Epithelial cell of esophagus (primary cell): Measurements from ENCODE around the gene RGS3.

Experiments used
- DNase-seq: peaks from one replicate; pipeline ENCODE4 v3.0.0; 2010; ENCODE audit warnings: low read depth
- H3K4me3 ChIP-seq: 2 replicates; pipeline ENCODE4 v1.5.1; 2011; ENCODE audit warnings: mild to moderate bottlenecking, low read length, control low read depth
- TF ChIP-seq, protein P1 (sequence below): IDR thresholded peaks from 2 replicates; pipeline ENCODE4 v1.5.1; 2011; ENCODE audit warnings: low read depth, mild to moderate bottlenecking, low read length, control low read depth, inconsistent platforms; ENCODE audit not compliant: insufficient read depth; ENCODE audit errors: missing control alignments

RGS3 gene

DNA sequence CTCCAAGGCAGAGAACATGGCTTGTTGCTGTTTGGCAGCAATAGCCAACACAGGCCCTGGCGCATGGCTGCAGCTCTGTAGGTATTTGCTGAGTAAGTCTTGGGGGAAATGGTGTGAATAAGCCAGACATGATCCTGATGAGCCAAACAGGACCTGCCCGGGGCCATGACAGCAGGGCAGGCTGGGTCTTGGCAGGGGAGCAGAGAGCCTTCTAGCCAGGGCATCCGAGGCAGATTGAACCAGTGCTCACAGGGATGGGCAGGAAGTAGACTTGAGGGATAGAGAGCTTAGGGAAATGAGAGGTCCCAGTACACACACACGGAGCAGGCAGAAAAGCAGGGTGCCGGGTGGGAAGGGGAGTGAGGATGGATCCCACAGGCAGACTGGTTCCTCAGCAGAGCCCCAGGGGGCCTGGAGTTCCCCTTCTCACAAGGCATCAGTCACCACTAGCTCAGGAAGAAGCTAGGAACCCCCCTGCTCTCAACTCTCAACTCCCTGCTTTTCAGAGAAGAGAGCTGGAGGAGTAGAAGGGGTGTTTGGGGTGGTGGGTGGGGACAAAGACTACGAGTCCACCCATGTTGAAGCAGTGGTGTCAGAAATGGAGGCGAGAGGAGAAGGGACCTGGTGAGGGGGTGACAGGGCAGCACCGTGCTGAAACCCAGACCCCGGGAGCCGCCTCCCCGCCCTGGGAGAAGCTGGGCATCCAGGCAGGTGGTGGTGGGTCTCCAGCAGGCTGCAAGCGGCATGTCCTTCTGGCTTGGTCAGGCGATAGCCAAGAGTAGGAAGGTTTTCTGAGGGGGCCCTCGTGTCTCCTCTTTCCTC is 111.1 kb downstream of the RGS3 start:
- DNase-seq, result peak; percentile 93
- TF ChIP-seq, protein P1, sequence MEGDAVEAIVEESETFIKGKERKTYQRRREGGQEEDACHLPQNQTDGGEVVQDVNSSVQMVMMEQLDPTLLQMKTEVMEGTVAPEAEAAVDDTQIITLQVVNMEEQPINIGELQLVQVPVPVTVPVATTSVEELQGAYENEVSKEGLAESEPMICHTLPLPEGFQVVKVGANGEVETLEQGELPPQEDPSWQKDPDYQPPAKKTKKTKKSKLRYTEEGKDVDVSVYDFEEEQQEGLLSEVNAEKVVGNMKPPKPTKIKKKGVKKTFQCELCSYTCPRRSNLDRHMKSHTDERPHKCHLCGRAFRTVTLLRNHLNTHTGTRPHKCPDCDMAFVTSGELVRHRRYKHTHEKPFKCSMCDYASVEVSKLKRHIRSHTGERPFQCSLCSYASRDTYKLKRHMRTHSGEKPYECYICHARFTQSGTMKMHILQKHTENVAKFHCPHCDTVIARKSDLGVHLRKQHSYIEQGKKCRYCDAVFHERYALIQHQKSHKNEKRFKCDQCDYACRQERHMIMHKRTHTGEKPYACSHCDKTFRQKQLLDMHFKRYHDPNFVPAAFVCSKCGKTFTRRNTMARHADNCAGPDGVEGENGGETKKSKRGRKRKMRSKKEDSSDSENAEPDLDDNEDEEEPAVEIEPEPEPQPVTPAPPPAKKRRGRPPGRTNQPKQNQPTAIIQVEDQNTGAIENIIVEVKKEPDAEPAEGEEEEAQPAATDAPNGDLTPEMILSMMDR, result no peak
- no peak overlapping the region for H3K4me3 ChIP-seq

DNA sequence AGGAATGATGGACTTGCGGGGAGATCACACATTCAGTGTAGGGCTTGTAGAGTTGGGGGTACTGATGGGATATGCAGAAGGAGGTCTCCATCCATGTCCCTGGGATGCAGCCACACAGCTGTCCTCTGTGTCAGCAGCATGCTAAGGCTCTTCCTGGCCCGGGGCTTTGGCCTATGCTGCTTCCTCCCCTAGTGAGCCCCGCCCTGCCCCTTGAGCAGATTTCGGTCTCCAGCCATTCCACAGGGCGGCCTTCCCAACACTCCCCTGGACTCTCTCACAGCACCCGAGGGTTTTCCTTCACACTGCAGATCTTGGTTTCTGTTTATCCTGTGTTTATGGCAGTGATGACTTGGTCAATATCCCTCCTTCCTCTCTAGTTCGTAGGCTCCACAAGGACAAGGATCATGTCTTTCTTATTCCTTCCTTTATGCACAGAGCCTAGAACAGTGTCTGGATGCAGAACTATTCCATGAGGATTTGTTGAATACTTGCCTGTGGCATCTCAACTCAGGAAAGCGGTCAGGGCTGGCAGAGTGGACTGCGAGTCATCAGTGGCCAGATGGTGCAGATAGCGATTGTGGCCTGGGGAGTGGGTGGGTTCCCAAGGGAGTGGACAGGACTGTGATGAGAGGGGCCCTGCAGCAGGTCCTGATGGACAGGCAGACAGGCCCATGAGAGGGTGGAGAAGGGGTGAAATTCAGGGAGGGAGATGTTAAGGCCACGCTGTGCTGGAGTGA is 114.2 kb downstream of the RGS3 start:
- no peak overlapping the region for H3K4me3 ChIP-seq
- no peak for DNase-seq
- TF ChIP-seq, protein P1, result no peak

DNA sequence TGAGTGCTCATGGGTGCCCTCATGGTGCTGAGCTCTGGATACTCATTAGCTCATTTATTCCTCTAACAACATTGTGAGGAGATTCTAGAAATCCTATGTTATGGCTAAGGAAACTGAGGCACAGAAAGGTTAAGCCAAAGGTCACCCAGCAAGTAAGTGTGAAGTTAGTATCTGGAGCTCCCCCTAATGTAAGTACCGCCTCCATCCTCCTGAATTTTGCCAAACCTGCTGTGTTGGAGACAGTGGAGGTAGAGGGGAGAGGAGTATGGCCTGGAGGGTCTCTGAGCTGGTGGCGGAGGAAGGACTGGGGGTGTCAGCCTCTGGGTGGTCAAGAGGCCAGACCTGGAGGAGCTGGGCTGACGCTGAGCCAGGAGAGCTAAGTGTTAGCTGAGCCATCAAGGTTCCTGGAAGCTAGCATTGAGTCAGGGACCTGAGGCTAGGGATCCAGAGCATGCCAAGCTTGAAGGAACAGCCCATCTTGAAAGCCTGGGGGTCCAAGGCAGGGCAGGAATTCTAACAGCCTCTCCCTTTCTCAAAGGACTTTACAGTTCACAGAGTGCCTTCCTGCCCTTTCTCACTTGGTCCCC is 114.8 kb downstream of the RGS3 start:
- peak; percentile 50 for DNase-seq
- TF ChIP-seq, protein P1, result no peak
- no peak overlapping the region for H3K4me3 ChIP-seq

DNA sequence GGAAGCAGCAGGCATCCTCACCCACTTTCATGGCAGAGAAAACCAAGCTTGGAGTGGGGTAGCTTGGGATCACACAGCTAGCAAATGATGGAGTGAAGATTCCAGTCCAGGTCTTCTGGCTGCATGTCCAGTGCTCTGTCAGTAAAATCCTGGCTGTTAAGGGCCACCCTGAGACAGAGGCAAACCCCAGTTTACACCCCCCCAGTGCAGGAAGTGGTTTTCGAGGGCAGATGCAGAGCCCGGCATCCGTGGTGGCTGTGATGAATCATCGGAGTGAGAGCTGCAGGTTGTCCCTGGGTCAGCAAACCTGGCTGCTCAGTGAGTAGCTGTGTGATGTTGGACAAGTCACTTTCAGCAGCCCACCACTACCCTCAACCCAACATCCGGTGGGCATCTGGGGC is 115.4 kb downstream of the RGS3 start:
- H3K4me3 ChIP-seq, result no peak overlapping the region
- DNase-seq, result peak; percentile 82
- TF ChIP-seq, protein P1, result no peak

DNA sequence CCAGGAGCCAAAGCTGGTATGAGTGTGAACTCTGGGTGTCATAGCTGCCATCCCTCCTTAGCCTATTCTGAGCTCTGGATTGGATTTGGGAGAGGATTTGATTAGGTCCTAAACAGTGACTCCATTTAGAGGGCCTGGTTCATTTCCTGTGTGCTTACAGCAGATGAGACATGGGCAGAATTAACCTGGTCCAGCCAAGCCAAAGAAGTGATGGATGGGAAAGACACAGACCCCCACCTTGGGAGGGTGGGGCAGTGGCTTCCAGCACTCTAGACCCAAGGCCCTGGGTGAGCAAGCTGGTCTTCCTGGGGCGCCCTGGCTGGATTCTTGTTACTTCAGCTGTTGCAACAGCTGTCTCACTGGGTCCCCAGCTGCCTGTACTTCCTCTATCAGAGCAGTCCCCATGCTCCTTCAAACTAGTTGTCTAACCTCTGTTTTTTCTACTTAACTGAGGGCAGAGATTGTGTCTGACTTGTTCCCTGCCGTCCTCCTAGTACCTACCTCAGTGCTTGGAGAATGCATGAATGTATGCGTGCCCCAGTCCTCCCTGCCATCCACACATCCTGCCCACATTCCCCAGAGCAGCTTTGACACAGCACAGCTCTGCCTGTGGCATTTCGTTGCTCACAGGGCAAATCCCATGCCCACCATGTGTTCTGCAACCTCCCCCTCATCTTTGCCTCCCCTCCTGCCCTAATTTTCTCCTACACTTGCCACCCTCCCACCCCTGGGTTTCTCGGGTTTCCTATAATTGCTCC is 115.9 kb downstream of the RGS3 start:
- TF ChIP-seq, protein P1, result no peak
- no peak for DNase-seq
- no peak overlapping the region for H3K4me3 ChIP-seq

DNA sequence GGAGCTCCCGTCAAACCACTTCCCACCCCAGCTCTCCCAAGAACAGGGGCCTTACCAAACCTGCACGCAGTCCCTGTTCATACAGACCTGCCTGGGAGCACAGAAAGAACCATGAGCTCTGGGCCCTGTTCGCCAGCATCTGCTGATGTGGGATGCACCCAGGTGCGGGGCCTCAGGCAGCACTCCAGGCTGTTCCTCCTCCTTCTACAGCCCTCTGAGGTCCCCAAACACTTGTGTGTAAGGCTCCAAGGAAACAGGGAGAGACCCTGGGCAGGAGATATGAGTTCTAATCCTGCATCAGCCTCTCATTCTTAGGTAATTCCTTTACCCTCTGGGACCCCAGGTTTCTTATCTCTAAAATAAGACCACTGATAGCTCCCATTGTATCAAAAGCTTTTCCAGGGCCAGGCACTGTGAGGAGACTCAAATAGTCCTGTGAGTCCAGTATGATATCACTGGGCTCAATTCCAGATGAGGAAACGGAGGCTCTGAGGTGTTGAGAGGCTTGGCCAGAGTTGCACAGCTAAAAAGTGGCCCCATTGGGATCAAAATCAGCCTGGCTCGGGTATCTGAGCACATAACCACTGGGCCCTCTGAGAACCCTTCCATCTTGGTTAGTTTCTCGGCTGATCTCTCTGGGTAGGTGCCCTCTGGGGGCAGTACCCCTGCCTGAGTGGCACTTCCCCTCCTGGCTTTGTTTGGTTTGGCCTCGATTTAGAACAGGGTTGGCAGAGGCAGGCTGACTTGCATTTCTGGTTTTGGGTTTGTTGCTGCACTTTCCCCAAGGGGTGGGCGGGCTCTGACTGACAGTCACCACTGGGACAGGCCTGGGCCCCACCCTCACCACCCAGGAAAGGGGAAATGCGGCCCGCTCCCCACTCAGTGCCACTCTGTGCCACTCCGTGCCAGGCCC is 116.8 kb downstream of the RGS3 start:
- TF ChIP-seq, protein P1, result no peak
- DNase-seq, result peak; percentile 89
- no peak overlapping the region for H3K4me3 ChIP-seq
